ENCODE results near the gene C3orf18. TPM values are rescaled to one million over a fixed set of nuclear protein-coding genes. Genes with fewer than 3 reads are reported as not detected.
A peak's percentile ranks its signal among the peaks of the same experiment; 100 is the strongest.

Gene C3orf18
- total and polyA plus RNA-seq, 9 of the 15 experiments (the other 6 are each of a cell fraction or from before 2014, with no cell fraction given), result 0.01 to 2.3 (median 0.94) TPM

DNA sequence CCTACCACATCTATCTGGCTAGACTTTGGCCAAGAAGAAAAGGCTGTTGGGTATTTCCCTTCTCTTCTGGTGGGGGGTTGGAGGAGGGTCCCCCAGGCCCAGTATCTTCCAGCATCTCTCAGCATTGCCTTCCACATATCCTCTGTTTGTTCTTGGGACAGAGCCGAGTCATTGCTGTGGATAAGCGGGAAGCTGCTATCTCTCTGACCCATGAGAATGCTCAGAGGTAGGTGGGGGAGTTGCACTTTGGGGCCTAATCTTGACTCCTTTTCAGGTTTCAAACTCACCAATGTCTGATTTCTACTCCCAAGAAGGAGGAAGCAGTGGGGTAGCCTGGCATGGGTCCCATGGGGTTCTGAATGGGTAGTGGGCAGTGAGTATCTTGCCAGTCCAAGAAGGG is 9.8 kb upstream of the C3orf18 start (continued):
- TF ChIP-seq, protein P1, sequence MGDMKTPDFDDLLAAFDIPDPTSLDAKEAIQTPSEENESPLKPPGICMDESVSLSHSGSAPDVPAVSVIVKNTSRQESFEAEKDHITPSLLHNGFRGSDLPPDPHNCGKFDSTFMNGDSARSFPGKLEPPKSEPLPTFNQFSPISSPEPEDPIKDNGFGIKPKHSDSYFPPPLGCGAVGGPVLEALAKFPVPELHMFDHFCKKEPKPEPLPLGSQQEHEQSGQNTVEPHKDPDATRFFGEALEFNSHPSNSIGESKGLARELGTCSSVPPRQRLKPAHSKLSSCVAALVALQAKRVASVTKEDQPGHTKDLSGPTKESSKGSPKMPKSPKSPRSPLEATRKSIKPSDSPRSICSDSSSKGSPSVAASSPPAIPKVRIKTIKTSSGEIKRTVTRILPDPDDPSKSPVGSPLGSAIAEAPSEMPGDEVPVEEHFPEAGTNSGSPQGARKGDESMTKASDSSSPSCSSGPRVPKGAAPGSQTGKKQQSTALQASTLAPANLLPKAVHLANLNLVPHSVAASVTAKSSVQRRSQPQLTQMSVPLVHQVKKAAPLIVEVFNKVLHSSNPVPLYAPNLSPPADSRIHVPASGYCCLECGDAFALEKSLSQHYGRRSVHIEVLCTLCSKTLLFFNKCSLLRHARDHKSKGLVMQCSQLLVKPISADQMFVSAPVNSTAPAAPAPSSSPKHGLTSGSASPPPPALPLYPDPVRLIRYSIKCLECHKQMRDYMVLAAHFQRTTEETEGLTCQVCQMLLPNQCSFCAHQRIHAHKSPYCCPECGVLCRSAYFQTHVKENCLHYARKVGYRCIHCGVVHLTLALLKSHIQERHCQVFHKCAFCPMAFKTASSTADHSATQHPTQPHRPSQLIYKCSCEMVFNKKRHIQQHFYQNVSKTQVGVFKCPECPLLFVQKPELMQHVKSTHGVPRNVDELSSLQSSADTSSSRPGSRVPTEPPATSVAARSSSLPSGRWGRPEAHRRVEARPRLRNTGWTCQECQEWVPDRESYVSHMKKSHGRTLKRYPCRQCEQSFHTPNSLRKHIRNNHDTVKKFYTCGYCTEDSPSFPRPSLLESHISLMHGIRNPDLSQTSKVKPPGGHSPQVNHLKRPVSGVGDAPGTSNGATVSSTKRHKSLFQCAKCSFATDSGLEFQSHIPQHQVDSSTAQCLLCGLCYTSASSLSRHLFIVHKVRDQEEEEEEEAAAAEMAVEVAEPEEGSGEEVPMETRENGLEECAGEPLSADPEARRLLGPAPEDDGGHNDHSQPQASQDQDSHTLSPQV (IDR thresholded peaks at IDR 0.05), result peak; percentile 78
- TF ChIP-seq, protein P2, sequence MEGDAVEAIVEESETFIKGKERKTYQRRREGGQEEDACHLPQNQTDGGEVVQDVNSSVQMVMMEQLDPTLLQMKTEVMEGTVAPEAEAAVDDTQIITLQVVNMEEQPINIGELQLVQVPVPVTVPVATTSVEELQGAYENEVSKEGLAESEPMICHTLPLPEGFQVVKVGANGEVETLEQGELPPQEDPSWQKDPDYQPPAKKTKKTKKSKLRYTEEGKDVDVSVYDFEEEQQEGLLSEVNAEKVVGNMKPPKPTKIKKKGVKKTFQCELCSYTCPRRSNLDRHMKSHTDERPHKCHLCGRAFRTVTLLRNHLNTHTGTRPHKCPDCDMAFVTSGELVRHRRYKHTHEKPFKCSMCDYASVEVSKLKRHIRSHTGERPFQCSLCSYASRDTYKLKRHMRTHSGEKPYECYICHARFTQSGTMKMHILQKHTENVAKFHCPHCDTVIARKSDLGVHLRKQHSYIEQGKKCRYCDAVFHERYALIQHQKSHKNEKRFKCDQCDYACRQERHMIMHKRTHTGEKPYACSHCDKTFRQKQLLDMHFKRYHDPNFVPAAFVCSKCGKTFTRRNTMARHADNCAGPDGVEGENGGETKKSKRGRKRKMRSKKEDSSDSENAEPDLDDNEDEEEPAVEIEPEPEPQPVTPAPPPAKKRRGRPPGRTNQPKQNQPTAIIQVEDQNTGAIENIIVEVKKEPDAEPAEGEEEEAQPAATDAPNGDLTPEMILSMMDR (IDR thresholded peaks at IDR 0.05 in 2 of 3, conservative IDR thresholded peaks at IDR 0.05 in 1 of 3; ENCODE audit: insufficient read depth in 2 of 3, low read depth in 1 of 3, low read length in 3 of 3), result 0 out of 6 replicates have a peak, but pooled peaks of 1 of the 3 experiments have one; percentile 2
- TF ChIP-seq SMAD4 (CRISPR knock-in tag; conservative IDR thresholded peaks at IDR 0.05) (peak; percentile 28; the same call in 1 of the 2 replicates), CBFB (CRISPR knock-in tag; IDR thresholded peaks at IDR 0.05) (no peak), ZNF12 (CRISPR knock-in tag; IDR thresholded peaks at IDR 0.05) (no peak), SMARCA4 (IDR thresholded peaks at IDR 0.05) (0 out of 2 replicates have a peak, but pooled peaks have one; percentile 43), NCOR1 (IDR thresholded peaks at IDR 0.05) (peak; percentile 24; the same call in 1 of the 2 replicates), CBFA2T3 (IDR thresholded peaks at IDR 0.05) (peak; percentile 58), EP300 (IDR thresholded peaks at IDR 0.05; ENCODE audit: low read length) (peak; percentile 37; the same call in 1 of the 2 replicates), NFE2 (IDR thresholded peaks at IDR 0.05; ENCODE audit: low read depth) (peak; percentile 43; the same call in 1 of the 2 replicates), RCOR1 (IDR thresholded peaks at IDR 0.05; ENCODE audit: borderline replicate concordance in 1 of 2, low read depth in 2 of 2, low read length in 2 of 2) (0 out of 4 replicates have a peak, but pooled peaks of 1 of the 2 experiments have one; percentile 36)
- TF ChIP-seq, protein P3, sequence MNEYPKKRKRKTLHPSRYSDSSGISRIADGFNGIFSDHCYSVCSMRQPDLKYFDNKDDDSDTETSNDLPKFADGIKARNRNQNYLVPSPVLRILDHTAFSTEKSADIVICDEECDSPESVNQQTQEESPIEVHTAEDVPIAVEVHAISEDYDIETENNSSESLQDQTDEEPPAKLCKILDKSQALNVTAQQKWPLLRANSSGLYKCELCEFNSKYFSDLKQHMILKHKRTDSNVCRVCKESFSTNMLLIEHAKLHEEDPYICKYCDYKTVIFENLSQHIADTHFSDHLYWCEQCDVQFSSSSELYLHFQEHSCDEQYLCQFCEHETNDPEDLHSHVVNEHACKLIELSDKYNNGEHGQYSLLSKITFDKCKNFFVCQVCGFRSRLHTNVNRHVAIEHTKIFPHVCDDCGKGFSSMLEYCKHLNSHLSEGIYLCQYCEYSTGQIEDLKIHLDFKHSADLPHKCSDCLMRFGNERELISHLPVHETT (CRISPR knock-in tag; conservative IDR thresholded peaks at IDR 0.05 in 1 of 2, IDR thresholded peaks at IDR 0.05 in 1 of 2), result 0 out of 4 replicates have a peak, but pooled peaks of 1 of the 2 experiments have one; percentile 32
- TF ChIP-seq, protein P4, sequence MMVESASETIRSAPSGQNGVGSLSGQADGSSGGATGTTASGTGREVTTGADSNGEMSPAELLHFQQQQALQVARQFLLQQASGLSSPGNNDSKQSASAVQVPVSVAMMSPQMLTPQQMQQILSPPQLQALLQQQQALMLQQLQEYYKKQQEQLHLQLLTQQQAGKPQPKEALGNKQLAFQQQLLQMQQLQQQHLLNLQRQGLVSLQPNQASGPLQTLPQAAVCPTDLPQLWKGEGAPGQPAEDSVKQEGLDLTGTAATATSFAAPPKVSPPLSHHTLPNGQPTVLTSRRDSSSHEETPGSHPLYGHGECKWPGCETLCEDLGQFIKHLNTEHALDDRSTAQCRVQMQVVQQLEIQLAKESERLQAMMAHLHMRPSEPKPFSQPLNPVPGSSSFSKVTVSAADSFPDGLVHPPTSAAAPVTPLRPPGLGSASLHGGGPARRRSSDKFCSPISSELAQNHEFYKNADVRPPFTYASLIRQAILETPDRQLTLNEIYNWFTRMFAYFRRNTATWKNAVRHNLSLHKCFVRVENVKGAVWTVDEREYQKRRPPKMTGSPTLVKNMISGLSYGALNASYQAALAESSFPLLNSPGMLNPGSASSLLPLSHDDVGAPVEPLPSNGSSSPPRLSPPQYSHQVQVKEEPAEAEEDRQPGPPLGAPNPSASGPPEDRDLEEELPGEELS (CRISPR knock-in tag; IDR thresholded peaks at IDR 0.05; ENCODE audit: borderline replicate concordance), result no peak
